Measurements from ENCODE around the gene C1orf159.

DNA sequence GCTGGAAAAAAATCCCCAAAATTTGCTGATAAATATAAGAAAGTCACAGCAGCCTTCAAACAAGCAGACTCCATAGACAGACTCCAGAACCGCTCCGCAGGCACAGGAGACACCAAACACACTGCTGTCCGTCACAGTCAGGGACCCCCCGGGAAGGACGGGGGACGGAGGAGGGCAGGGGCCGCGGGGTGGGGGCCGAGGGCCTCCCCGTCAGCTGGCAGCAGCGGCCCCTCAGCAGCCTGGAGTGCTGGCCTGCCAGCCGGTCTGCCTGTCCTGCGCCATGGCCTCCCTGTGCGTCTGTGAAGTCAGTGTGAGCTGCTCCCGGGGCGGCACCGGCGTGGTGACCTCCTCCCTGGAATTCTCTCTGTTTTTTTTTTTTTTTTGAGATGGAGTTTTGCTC is 10.1 kb upstream of the C1orf159 start:
- TF ChIP-seq EZH2 (IDR thresholded peaks at IDR 0.05; ENCODE audit: low read length, missing control alignments), result no peak
- TF ChIP-seq, protein P1, sequence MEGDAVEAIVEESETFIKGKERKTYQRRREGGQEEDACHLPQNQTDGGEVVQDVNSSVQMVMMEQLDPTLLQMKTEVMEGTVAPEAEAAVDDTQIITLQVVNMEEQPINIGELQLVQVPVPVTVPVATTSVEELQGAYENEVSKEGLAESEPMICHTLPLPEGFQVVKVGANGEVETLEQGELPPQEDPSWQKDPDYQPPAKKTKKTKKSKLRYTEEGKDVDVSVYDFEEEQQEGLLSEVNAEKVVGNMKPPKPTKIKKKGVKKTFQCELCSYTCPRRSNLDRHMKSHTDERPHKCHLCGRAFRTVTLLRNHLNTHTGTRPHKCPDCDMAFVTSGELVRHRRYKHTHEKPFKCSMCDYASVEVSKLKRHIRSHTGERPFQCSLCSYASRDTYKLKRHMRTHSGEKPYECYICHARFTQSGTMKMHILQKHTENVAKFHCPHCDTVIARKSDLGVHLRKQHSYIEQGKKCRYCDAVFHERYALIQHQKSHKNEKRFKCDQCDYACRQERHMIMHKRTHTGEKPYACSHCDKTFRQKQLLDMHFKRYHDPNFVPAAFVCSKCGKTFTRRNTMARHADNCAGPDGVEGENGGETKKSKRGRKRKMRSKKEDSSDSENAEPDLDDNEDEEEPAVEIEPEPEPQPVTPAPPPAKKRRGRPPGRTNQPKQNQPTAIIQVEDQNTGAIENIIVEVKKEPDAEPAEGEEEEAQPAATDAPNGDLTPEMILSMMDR (conservative IDR thresholded peaks at IDR 0.05 in 1 of 2, IDR thresholded peaks at IDR 0.05 in 1 of 2; ENCODE audit: low read depth in 1 of 2, low read length in 2 of 2), result no peak
